ENCODE results near the gene TIMM22. TPM values are rescaled to one million over a fixed set of nuclear protein-coding genes. Genes with fewer than 3 reads are reported as not detected.

TIMM22 gene
- total RNA-seq, 3 donors from 2014 or later (not counting 1 experiment from before 2014, with no cell fraction given) = 7.8 to 11.3 (median 8.9) TPM

- 93% methylated on average over 31 of the region's 31 CpGs for WGBS (ENCODE audit: insufficient coverage)
- Histone ChIP-seq H3K36me3 (ENCODE audit: control insufficient read depth, insufficient read depth, low read length) (peaks cover 9% of the 10 kb centered on the region), H3K4me1 (ENCODE audit: control insufficient read depth, insufficient read depth, low read length) (peaks cover 25% of the 10 kb centered on the region), H3K9me3 (ENCODE audit: control insufficient read depth, insufficient read depth, low read length) (no peaks in the 10 kb centered on the region), H3K4me3 (ENCODE audit: low read length) (no peak overlapping the region), H3K27ac (ENCODE audit: low read length) (no peak overlapping the region), H3K27me3 (ENCODE audit: control insufficient read depth, insufficient read depth, low read length) (no peaks in the 10 kb centered on the region)
- no peak for TF ChIP-seq CTCF (IDR thresholded peaks at IDR 0.05)
- Mint-ChIP-seq H3K27me3 (ENCODE audit: low read depth in 2 of 2) (no peaks in the 10 kb centered on the region), H3K4me3 (no peak overlapping the region), H3K27ac (peak overlapping the region in 1 of 2 donors; percentile 58), H3K9me3 (no peaks in the 10 kb centered on the region), H3K36me3 (no peaks in the 10 kb centered on the region), H3K4me1 (peaks cover 14 to 45% of the 10 kb centered on the region in 2 donors)
- intact Hi-C loops (cut with micrococcal nuclease) = no loop called here
- ATAC-seq (no peak), DNase-seq (no peak)
Observed at GRCh38 chr17:1038459-1039122, 41.7 kb downstream of the TIMM22 start.

DNA sequence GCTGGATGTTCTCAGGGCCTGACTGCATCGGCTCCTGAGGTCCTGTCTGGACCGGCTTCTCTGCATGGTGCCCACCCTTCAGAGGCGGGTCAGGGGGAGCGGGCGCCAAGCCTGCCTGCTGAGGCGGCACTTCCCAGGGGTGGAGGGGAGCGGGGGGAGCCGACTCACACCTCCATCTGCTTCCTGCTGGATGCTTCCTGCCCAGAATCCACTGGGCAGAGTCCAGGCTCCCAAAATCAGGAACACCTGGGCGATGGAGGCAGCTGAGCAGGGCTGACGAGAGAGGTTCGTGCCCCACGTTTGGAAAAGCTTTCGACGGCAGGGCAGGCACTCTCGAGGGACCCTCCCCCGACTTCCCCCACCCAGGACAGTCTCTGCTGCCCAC is 42.2 kb downstream of the TIMM22 start:
- no peak for TF ChIP-seq CTCF (IDR thresholded peaks at IDR 0.05)
- Mint-ChIP-seq H3K36me3 (no peaks in the 10 kb centered on the region), H3K9me3 (no peaks in the 10 kb centered on the region), H3K4me1 (peaks cover 14 to 40% of the 10 kb centered on the region in 2 donors), H3K27ac (peak overlapping the region in 1 of 2 donors; percentile 58), H3K27me3 (ENCODE audit: low read depth in 2 of 2) (no peaks in the 10 kb centered on the region), H3K4me3 (no peak overlapping the region)
- Histone ChIP-seq H3K4me1 (ENCODE audit: control insufficient read depth, insufficient read depth, low read length) (peaks cover 25% of the 10 kb centered on the region), H3K36me3 (ENCODE audit: control insufficient read depth, insufficient read depth, low read length) (peaks cover 9% of the 10 kb centered on the region), H3K27ac (ENCODE audit: low read length) (no peak overlapping the region), H3K4me3 (ENCODE audit: low read length) (no peak overlapping the region), H3K27me3 (ENCODE audit: control insufficient read depth, insufficient read depth, low read length) (no peaks in the 10 kb centered on the region), H3K9me3 (ENCODE audit: control insufficient read depth, insufficient read depth, low read length) (no peaks in the 10 kb centered on the region)
- intact Hi-C loops (cut with micrococcal nuclease) = no loop called here
- DNase-seq (no peak), ATAC-seq (no peak)
- WGBS (ENCODE audit: insufficient coverage) = 90% methylated on average over 16 of the region's 16 CpGs

GRCh38 chr17:1039511-1040215 is 42.7 kb downstream of the TIMM22 start:
- no peaks in the 10 kb centered on the region for H3K36me3 Mint-ChIP-seq
- peak; percentile 38 to 61 (median 60) for ATAC-seq
- no peak overlapping the region for H3K4me3 Mint-ChIP-seq
- no peak for DNase-seq
- no peak overlapping the region for H3K4me3 ChIP-seq (ENCODE audit: low read length)
- peak overlapping the region in 1 of 2 donors; percentile 58 for H3K27ac Mint-ChIP-seq
- no peak for TF ChIP-seq CTCF (IDR thresholded peaks at IDR 0.05)
- peaks cover 16 to 37% of the 10 kb centered on the region in 2 donors for H3K4me1 Mint-ChIP-seq
- intact Hi-C loops (cut with micrococcal nuclease) = no loop called here
- H3K4me1 ChIP-seq (ENCODE audit: control insufficient read depth, insufficient read depth, low read length) = peaks cover 25% of the 10 kb centered on the region
- no peak overlapping the region for H3K27ac ChIP-seq (ENCODE audit: low read length)
- H3K27me3 ChIP-seq (ENCODE audit: control insufficient read depth, insufficient read depth, low read length) = no peaks in the 10 kb centered on the region
- peaks cover 9% of the 10 kb centered on the region for H3K36me3 ChIP-seq (ENCODE audit: control insufficient read depth, insufficient read depth, low read length)
- H3K27me3 Mint-ChIP-seq (ENCODE audit: low read depth in 2 of 2) = no peaks in the 10 kb centered on the region
- WGBS (ENCODE audit: insufficient coverage) = 68% methylated on average over 30 of the region's 30 CpGs
- no peaks in the 10 kb centered on the region for H3K9me3 ChIP-seq (ENCODE audit: control insufficient read depth, insufficient read depth, low read length)
- H3K9me3 Mint-ChIP-seq = no peaks in the 10 kb centered on the region

Data from natural killer cell (primary cell).